ENCODE measurements around the gene RAB40C.

DNA sequence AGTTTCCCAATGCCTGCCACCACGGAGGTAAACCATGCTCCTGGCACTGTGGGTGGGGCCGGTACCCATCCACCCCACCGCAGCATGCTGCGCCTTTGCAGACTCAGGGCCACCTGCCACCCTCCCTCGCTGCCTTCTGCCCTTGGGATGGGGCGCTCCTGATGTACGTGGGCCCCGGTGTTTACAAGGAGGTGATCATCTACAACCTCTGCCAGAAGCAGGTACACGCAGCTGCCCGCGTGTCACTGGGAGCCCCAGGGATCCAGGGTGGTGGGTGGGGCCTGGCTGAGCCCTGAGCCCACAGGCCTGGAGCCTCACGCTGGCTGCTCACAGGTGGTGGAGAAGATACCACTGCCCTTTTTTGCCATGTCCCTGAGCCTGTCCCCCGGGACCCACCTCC is 76.7 kb downstream of the RAB40C start:
- TF ChIP-seq, protein P1, sequence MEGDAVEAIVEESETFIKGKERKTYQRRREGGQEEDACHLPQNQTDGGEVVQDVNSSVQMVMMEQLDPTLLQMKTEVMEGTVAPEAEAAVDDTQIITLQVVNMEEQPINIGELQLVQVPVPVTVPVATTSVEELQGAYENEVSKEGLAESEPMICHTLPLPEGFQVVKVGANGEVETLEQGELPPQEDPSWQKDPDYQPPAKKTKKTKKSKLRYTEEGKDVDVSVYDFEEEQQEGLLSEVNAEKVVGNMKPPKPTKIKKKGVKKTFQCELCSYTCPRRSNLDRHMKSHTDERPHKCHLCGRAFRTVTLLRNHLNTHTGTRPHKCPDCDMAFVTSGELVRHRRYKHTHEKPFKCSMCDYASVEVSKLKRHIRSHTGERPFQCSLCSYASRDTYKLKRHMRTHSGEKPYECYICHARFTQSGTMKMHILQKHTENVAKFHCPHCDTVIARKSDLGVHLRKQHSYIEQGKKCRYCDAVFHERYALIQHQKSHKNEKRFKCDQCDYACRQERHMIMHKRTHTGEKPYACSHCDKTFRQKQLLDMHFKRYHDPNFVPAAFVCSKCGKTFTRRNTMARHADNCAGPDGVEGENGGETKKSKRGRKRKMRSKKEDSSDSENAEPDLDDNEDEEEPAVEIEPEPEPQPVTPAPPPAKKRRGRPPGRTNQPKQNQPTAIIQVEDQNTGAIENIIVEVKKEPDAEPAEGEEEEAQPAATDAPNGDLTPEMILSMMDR (IDR thresholded peaks at IDR 0.05): no peak
- TF ChIP-seq POLR2A (IDR thresholded peaks at IDR 0.05): no peak

Measured in lower leg skin (tissue), 3 donors.